Aorta (tissue), 5 donors: ENCODE measurements around the gene RASGRP3. TPM values are rescaled to one million over a fixed set of nuclear protein-coding genes. Genes with fewer than 3 reads are reported as not detected.
A peak's percentile ranks its signal among the peaks of the same experiment; 100 is the strongest.

Source experiments
- ATAC-seq: fragments of 200-7000 bp; cut with Tn5 transposase; one replicate; pipeline ENCODE4 v1.9.1; 2022; ENCODE audit warnings: moderate library complexity; ENCODE audit not compliant: low FRiP score
- DNase-seq, 2 donors: peaks; one replicate each; pipeline ENCODE4 v3.0.0-alpha.2; 2020
- H3K27ac ChIP-seq, 2 donors: one replicate each; pipeline ENCODE4 v1.5.1; 2013; ENCODE audit warnings: low read length in 2 of 2, mild to moderate bottlenecking in 2 of 2, moderate library complexity in 2 of 2, control low read depth in 1 of 2, inconsistent platforms in 1 of 2, low read depth in 1 of 2
- H3K27me3 ChIP-seq, 2 donors: one replicate each; pipeline ENCODE4 v1.6.1; 2013; ENCODE audit warnings: control low read depth in 1 of 2, low read length in 1 of 2, mild to moderate bottlenecking in 1 of 2, moderate library complexity in 1 of 2; ENCODE audit not compliant: insufficient read depth in 2 of 2, control insufficient read depth in 1 of 2
- H3K36me3 ChIP-seq, 2 donors: one replicate each; pipeline ENCODE4 v1.6.1; 2013; ENCODE audit warnings: control low read depth in 1 of 2, low read length in 1 of 2, mild to moderate bottlenecking in 1 of 2; ENCODE audit not compliant: insufficient read depth in 2 of 2, control insufficient read depth in 1 of 2
- H3K4me1 ChIP-seq, 2 donors: one replicate each; pipeline ENCODE4 v1.6.1; 2013; ENCODE audit warnings: low read length in 2 of 2, control low read depth in 1 of 2, mild to moderate bottlenecking in 1 of 2, moderate library complexity in 1 of 2; ENCODE audit not compliant: insufficient read depth in 2 of 2, control insufficient read depth in 1 of 2
- H3K4me3 ChIP-seq, 2 donors: one replicate each; pipeline ENCODE4 v1.5.1; 2013; ENCODE audit warnings: low read length in 2 of 2, control low read depth in 1 of 2, mild to moderate bottlenecking in 1 of 2
- H3K9me3 ChIP-seq: one replicate; pipeline ENCODE4 v1.6.1; 2013; ENCODE audit warnings: mild to moderate bottlenecking, low read length; ENCODE audit not compliant: control insufficient read depth
- WGBS, 2 donors: extraction: QIAGEN DNeasy Blood & Tissue Kit; methylation state at CpG; one replicate each; pipeline ENCODE4 v1.1.7; 2013; 5-methylcytosine and 5-hydroxymethylcytosine counted together
- intact Hi-C, 2 donors: fragments of 100-400 bp; cut with DNase I; formaldehyde crosslinking; loops; one replicate each; pipeline versions ENCODE4 v1.14.2 to v1.15.0; 2022
- polyA plus RNA-seq, 2 donors: library from polyadenylated mRNA; stranded (reverse); fragments of 200-250 nt; gene quantifications; one replicate each; pipeline ENCODE4 v1.2.3, GENCODE V29; 2013
- total RNA-seq, 2 donors: library from RNA; stranded (reverse); fragmentation: NEBNext Ultra II Directional; extraction: Animal tissue kit (Norgen Biotek cat#: 25700); gene quantifications; one replicate each; pipeline ENCODE4 v1.2.1, GENCODE V29; 2021
- donor health status: healthy with polysubstance abuse.
- donor health status: Bipolar disorder and iron deficiency.
- donor health status: DM: no; HTN: no; CAD: no.
- donor health status: DM: no; HTN: no; CAD: no.
- donor health status: DM: yes; HTN: yes; CAD: no.

The RASGRP3 gene
- total and polyA plus RNA-seq, 4 donors = 0.46 to 22.3 (median 7.9) TPM

GRCh38 chr2:33469238-33469637 is 7.2 kb upstream of the RASGRP3 start:
- intact Hi-C loops = no loop called here
- Histone ChIP-seq H3K4me1 (no peaks in the 10 kb centered on the region), H3K4me3 (no peak overlapping the region), H3K27ac (no peak overlapping the region), H3K9me3 (no peaks in the 10 kb centered on the region), H3K27me3 (no peaks in the 10 kb centered on the region), H3K36me3 (no peaks in the 10 kb centered on the region)
- ATAC-seq = no peak
- no peak for DNase-seq
- WGBS, 2 donors = 94 to 96% methylated on average over 5 of the region's 5 CpGs

DNA sequence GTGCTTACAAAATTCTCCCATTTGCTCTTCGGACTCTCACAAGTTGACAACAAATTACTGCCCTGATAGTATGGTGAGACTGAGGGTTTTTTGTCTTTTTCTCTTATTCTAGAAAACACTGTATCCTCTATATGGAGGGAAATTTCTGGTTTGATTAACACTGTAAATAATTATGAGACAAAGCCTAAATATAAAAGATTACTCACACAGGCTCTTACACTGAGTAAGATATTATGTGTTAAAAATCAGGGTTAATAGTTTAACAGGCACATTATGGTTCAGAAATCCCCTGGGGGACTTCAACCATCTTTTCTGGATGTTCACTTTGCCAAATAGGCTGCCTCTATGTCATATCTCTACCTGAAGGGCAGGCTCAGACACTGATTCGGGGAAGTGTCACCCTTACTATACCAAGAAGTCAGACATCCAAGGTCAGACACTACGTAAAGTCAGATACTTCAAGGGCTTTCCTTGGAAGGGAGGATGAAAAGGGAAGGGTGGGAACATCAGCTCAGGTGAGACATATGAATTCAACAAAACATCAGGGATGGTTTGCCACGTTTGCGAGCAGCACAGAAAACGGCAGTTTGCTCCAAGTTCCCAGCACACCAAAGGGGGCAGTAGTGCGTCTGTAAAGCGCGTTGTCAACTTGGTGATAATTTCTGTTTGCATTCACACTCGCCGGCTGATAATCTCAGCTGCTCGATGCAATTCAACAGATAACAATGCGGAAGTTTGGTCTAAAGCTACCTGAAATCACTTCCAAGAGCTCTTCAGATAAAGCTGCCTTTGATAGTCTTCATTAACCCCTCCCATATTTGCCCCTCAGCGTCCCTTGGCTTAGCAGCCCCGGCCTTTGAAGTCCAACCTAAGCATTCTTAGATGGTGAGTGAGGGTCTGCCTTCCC is 972 bp upstream of the RASGRP3 start:
- no peaks in the 10 kb centered on the region for H3K27me3 ChIP-seq
- peak overlapping the region in 1 of 2 donors; percentile 88 for H3K27ac ChIP-seq
- ATAC-seq = peak; percentile 91
- WGBS, 2 donors = 13% methylated on average over 15 of the region's 15 CpGs
- H3K4me3 ChIP-seq = peak overlapping the region; percentile 60 to 100
- no peaks in the 10 kb centered on the region for H3K9me3 ChIP-seq
- intact Hi-C loops = loop anchor here (5.0 kb wide), 2 partner anchors 102 to 107 kb away; no protein-coding TSS in a partner anchor
- H3K4me1 ChIP-seq = no peaks in the 10 kb centered on the region
- peak; percentile 86 to 89 for DNase-seq
- no peaks in the 10 kb centered on the region for H3K36me3 ChIP-seq

GRCh38 chr2:33476793-33477190 is 343 bp downstream of the RASGRP3 start:
- Histone ChIP-seq H3K4me3 (peak overlapping the region; percentile 60 to 100), H3K27ac (peak overlapping the region in 1 of 2 donors; percentile 88), H3K4me1 (no peaks in the 10 kb centered on the region), H3K9me3 (no peaks in the 10 kb centered on the region), H3K36me3 (no peaks in the 10 kb centered on the region), H3K27me3 (no peaks in the 10 kb centered on the region)
- 4 to 5% methylated on average over 4 of the region's 4 CpGs for WGBS, 2 donors
- intact Hi-C loops = loop anchor here (5.0 kb wide), 2 partner anchors 101 to 106 kb away; no protein-coding TSS in a partner anchor
- DNase-seq (no peak), ATAC-seq (no peak)

- no peaks in the 10 kb centered on the region for H3K9me3 ChIP-seq
- no peak overlapping the region for H3K27ac ChIP-seq
- H3K4me3 ChIP-seq = no peak overlapping the region
- no peaks in the 10 kb centered on the region for H3K4me1 ChIP-seq
- H3K36me3 ChIP-seq = no peaks in the 10 kb centered on the region
- intact Hi-C loops = loop anchor here (5.0 kb wide), 2 partner anchors 100 to 105 kb away; no protein-coding TSS in a partner anchor
- ATAC-seq = no peak
- no peaks in the 10 kb centered on the region for H3K27me3 ChIP-seq
- 75 to 85% methylated on average over 20 of the region's 20 CpGs for WGBS, 2 donors
- peak in 1 of 2 donors; percentile 74 for DNase-seq
Observed at GRCh38 chr2:33477473-33478468, 1.3 kb downstream of the RASGRP3 start.

DNA sequence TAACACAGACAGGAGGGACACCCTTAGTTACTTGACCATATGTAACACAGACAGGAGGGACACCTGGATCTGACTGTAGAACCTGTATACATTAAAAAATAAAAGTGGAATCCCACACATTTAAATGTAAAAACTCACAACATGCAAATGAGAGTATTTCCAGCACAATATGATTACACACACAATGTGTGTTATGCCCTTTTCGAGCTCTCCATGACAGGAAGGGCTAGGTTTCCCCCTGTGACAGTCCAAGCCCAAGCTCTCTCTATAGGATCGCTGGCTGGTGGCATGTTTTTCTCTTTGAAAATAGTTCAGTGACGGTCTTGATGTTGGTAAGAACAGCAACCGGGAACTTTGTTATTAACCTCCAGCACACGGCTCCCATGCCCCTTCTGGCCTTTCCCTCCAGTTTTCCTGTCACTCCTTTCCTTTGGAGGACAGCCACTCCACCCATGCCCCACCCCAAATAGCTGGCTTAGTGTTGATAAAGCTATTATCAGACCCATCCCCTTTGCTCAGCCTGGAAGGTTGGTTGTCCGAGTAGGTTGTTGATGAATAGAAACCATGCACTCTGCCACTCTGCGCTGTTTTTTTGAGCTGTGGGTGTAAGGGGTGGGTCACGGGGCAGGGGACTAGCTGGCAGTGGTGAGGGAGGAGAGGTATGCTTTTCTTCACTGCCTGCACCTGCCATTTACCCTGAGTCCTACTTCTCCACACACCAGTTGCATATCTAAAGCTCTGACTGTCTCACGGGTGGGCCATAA is 2.7 kb downstream of the RASGRP3 start:
- no peak for ATAC-seq
- H3K27me3 ChIP-seq = no peaks in the 10 kb centered on the region
- peaks cover 0 to 5% of the 10 kb centered on the region in 2 donors for H3K4me1 ChIP-seq
- 86 to 94% methylated on average over 9 of the region's 9 CpGs for WGBS, 2 donors
- H3K9me3 ChIP-seq = no peaks in the 10 kb centered on the region
- no peak for DNase-seq
- no peak overlapping the region for H3K4me3 ChIP-seq
- no peaks in the 10 kb centered on the region for H3K36me3 ChIP-seq
- H3K27ac ChIP-seq = no peak overlapping the region
- intact Hi-C loops = loop anchor here (5.0 kb wide), 2 partner anchors 98 to 103 kb away; no protein-coding TSS in a partner anchor

DNA sequence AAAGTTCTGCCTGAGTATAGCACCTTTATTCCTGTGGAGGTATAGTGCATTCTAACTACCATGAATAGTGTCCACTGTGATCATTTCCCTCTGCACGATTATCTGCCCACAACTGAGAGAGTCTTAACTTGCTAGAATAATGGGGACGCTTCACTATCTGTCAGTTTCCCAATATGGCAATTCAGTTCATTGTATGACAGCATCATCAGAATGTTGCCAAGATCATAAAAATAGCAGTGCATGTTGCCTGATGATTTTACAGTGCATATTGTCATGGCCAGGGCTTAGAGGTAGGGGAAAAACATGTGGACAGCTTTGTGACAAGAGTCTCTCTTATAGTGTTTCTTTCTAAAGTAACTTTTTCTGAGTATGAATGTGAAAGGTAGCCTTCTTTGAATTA is 6.1 kb downstream of the RASGRP3 start:
- intact Hi-C loops = no loop called here
- no peak for ATAC-seq
- 13 to 20% methylated on average over 2 of the region's 2 CpGs for WGBS, 2 donors
- DNase-seq = no peak
- Histone ChIP-seq H3K9me3 (no peaks in the 10 kb centered on the region), H3K4me3 (no peak overlapping the region), H3K4me1 (peaks cover 0 to 9% of the 10 kb centered on the region in 2 donors), H3K27ac (no peak overlapping the region), H3K36me3 (no peaks in the 10 kb centered on the region), H3K27me3 (no peaks in the 10 kb centered on the region)

- WGBS, 2 donors = 2 to 3% methylated on average over 2 of the region's 2 CpGs
- intact Hi-C loops = no loop called here
- peak overlapping the region in 1 of 2 donors; percentile 14 for H3K27ac ChIP-seq
Observed at GRCh38 chr2:33484042-33484621, 7.7 kb downstream of the RASGRP3 start.

More at GRCh38 chr2:33484042-33484621, 7.7 kb downstream of the RASGRP3 start:
- peaks cover 0 to 9% of the 10 kb centered on the region in 2 donors for H3K4me1 ChIP-seq
- H3K36me3 ChIP-seq = no peaks in the 10 kb centered on the region
- H3K4me3 ChIP-seq = no peak overlapping the region
- ATAC-seq = no peak
- H3K27me3 ChIP-seq = no peaks in the 10 kb centered on the region
- DNase-seq = no peak
- no peaks in the 10 kb centered on the region for H3K9me3 ChIP-seq
